ENCODE measurements around the gene CDH10.

Gene CDH10

GRCh38 chr5:24487368-24488229 is 157.2 kb downstream of the CDH10 start:
- DNase-seq (ENCODE audit: low read depth, low spot score) = no peak

- DNase-seq (ENCODE audit: low read depth, low spot score) = no peak
Observed at GRCh38 chr5:24480952-24481351, 163.8 kb downstream of the CDH10 start.

GRCh38 chr5:24477958-24478357 is 166.8 kb downstream of the CDH10 start:
- DNase-seq (ENCODE audit: low read depth, low spot score) = no peak

- no peak for DNase-seq (ENCODE audit: low read depth, low spot score)
Observed at GRCh38 chr5:24475101-24475500, 169.7 kb downstream of the CDH10 start.

- no peak for DNase-seq (ENCODE audit: low read depth, low spot score)
Observed at GRCh38 chr5:24474685-24475084, 170.1 kb downstream of the CDH10 start.

- DNase-seq (ENCODE audit: low read depth, low spot score) = no peak
Observed at GRCh38 chr5:24472518-24472917, 172.3 kb downstream of the CDH10 start.

- no peak for DNase-seq (ENCODE audit: low read depth, low spot score)
Observed at GRCh38 chr5:24444414-24444813, 200.4 kb downstream of the CDH10 start.

- DNase-seq (ENCODE audit: low read depth, low spot score) = no peak
Observed at GRCh38 chr5:24439465-24439864, 205.3 kb downstream of the CDH10 start.
